HG02571 (cell line): ENCODE data around the gene RNF222.
"Not testable (repeated sequence)": the region's sequence is repeated elsewhere in the genome, so short reads cannot be mapped to it uniquely, and the experiment has no call there.

Experiments used
- ATAC-seq: cut with Tn5 transposase; IDR thresholded peaks from one replicate; pipeline ENCODE4 v1.9.1; 2021; ENCODE audit warnings: mild to moderate bottlenecking, moderate library complexity; ENCODE audit not compliant: unreplicated experiment

The RNF222 gene

DNA sequence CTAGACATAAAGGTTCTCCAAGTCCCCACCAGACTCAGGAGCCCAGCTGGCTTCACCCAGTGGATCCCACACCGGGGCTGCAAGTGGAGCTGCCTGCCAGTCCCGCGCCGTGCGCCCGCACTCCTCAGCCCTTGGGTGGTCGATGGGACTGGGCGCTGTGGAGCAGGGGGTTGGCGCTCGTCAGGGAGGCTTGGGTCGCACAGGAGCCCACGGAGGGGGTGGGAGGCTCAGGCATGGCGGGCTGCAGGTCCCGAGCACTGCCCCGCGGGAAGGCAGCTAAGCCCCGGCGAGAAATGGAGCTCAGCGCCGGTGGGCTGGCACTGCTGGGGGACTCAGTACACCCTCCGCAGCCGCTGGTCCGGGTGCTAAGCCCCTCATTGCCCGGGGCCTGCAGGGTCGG is 50.6 kb downstream of the RNF222 start:
- not testable (repeated sequence) for ATAC-seq

DNA sequence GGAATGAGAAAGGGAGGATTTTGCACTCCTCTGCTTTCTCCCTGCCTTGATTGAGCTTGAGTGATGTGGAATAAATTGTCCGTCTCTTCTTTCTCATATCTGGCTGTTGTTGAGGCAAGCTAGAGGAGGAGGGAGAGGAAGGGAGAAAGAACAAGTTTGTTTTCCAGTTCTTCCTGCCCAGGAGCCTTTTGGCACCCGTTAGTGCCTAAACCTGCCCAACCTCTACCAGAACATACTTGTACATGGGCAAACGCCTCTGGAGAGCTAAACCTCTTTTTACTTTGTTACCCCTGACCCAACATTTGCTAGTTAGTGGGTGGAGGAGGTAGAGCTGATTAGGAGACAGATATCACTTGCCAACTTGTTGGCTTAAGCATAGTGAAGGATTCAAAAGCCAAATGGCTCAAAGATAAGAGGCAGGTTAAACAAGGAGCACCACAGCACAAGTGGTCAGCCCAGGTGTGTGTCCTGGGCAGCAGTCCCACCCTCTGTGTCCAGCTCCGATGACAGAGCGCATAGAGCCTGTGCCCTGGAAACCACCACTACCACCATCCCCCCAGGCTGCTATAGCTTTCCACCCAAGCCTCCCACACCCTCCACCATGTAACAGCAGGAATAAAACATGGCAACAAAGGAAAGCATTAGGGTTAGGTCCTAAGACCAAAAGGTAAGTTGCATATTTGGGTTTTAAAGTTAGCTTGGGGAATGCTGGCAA is 51.5 kb downstream of the RNF222 start:
- ATAC-seq = no peak

DNA sequence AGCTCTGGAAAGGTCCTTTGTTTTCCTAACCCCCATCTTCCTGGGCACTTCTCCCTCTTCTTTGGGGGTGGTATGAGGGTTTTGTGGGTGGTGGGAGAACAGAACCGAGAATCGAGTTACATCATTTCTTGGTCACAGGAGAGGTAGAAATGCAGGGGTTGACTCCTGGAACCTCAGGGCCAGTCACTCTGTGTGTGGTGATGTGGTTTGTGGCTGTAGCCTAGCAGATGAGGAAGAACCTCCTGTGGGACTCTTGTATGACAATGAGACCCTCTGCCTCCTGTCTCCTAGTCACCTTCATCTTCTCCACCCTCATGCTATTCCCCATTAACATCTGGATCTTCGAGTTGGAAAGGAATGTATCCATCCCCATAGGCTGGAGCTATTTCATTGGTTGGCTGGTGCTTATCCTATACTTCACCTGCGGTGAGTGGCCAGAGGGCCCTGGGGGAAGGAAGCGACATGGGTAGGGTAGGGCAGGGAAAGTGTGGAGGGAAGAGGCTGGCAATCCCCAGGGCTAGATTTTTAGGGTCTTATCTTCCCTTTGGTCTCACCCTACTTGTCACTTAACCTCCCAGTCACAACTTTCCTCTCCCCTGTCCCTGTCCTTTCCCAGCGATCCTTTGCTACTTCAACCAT is 52.5 kb downstream of the RNF222 start:
- no peak for ATAC-seq

DNA sequence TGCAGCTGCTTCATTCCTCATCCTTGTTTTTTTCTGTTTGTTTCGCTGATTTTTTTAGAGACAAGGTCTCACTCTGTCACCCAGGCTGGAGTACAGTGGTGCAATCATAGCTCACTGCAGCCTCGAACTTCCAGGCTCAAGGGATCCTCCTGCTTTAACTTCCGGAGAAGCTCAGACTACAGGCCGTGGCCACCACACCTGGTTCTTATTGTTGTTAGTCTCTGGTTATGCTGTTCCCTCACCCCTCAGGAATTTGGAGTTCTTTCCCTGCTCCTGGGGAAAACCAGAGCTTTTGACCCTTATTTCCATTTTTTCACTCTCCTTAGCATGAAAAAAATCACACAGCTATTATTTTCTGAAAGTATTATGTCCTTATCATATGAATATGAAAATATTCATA is 56.2 kb downstream of the RNF222 start:
- no peak for ATAC-seq
